GM12878 (cell line): ENCODE data around the gene KIAA0319L. TPM values are rescaled to one million over a fixed set of nuclear protein-coding genes. Genes with fewer than 3 reads are reported as not detected.

Experiments
- ATAC-seq: fragments of 200-7000 bp; cut with Tn5 transposase; 3 replicates; pipeline ENCODE4 v1.9.1; 2020; ENCODE audit warnings: mild to moderate bottlenecking, moderate library complexity
- BruUV-seq: library from RNA; stranded (reverse); fragments of 400-500 nt; replicated peaks from 2 replicates; lab custom pipeline; 2021; lab: Mats Ljungman, UMichigan
- CTCF ChIA-PET: fragments of 300-600 bp; sonication (Branson Sonifier 250); formaldehyde crosslinking; extraction: SDS; loops from one replicate; lab custom pipeline; 2021; ENCODE audit warnings: inconsistent platforms; lab: Yijun Ruan, JAX
- POLR2A ChIA-PET: fragments of 350-600 bp; formaldehyde crosslinking; extraction: SDS; loops from one replicate; lab custom pipeline; 2021; ENCODE audit warnings: inconsistent platforms; lab: Charles Lee
- RAD21 ChIA-PET: fragments of 300-600 bp; sonication (Branson Sonifier 250); formaldehyde crosslinking; loops from one replicate; lab custom pipeline; 2023; ENCODE audit warnings: antibody characterized with exemption; ENCODE audit not compliant: unreplicated experiment; lab: Charles Lee
- SMC1A ChIA-PET: fragments of 300-600 bp; sonication (Branson Sonifier 250); formaldehyde crosslinking; loops from one replicate; lab custom pipeline; 2023; ENCODE audit not compliant: unreplicated experiment, uncharacterized antibody; lab: Charles Lee
- DNase-seq: peaks from one replicate; pipeline ENCODE4 v3.0.0-alpha.2; 2011; ENCODE audit warnings: low read depth, low spot score
- FAIRE-seq: peaks from 3 replicates; lab custom pipeline; 2011; peaks lifted over from hg19 to GRCh38; lab: Jason Lieb, UNC
- H2AFZ ChIP-seq: 2 replicates; pipeline ENCODE4 v1.6.0; 2011; ENCODE audit warnings: low read depth, low read length, control low read depth; ENCODE audit not compliant: control insufficient read depth
- H3K27ac ChIP-seq: 2 replicates; pipeline ENCODE4 v1.5.1; 2011; ENCODE audit warnings: control low read depth; ENCODE audit not compliant: control insufficient read depth, insufficient read depth
- H3K27me3 ChIP-seq, 2 experiments: replicated peaks in 1 of 2; 2 replicates each; pipeline versions ENCODE4 v1.6.0 to v1.6.1; 2011; ENCODE audit warnings: low read length in 1 of 2; ENCODE audit not compliant: control insufficient read depth in 2 of 2, insufficient read depth in 2 of 2
- H3K36me3 ChIP-seq, 2 experiments: 2 replicates each; pipeline ENCODE4 v1.5.1; 2011; ENCODE audit warnings: low read length in 1 of 2; ENCODE audit not compliant: control insufficient read depth in 2 of 2, insufficient read depth in 2 of 2
- H3K4me1 ChIP-seq: 2 replicates; pipeline ENCODE4 v1.6.1; 2011; ENCODE audit warnings: mild to moderate bottlenecking, low read length, moderate library complexity, mixed read lengths; ENCODE audit not compliant: control insufficient read depth, insufficient read depth
- H3K4me2 ChIP-seq: 2 replicates; pipeline ENCODE4 v1.6.0; 2011; ENCODE audit warnings: control low read depth; ENCODE audit not compliant: control insufficient read depth, insufficient read depth
- H3K4me3 ChIP-seq: fragments of 200-600 bp; sonication (generic); 2 replicates; pipeline ENCODE4 v1.5.1; 2016
- H3K79me2 ChIP-seq: 2 replicates; pipeline ENCODE4 v1.6.0; 2011; ENCODE audit warnings: low read length; ENCODE audit not compliant: control insufficient read depth, insufficient read depth
- H3K9ac ChIP-seq: 2 replicates; pipeline ENCODE4 v1.8.0; 2011; ENCODE audit warnings: low read length, control low read depth, mixed read lengths; ENCODE audit not compliant: control insufficient read depth, insufficient read depth
- H3K9me3 ChIP-seq: replicated peaks from 3 replicates; pipeline ENCODE4 v1.5.1; 2011; ENCODE audit warnings: mild to moderate bottlenecking, low read length; ENCODE audit not compliant: control insufficient read depth, insufficient read depth
- H4K20me1 ChIP-seq: 2 replicates; pipeline ENCODE4 v1.6.0; 2011; ENCODE audit not compliant: control insufficient read depth, insufficient read depth
- GABPA ChIP-seq: IDR thresholded peaks from 2 replicates; pipeline ENCODE4 v1.6.1; 2014; ENCODE audit warnings: antibody characterized with exemption, low read depth, mild to moderate bottlenecking, inconsistent platforms
- RB1 ChIP-seq: fragments of 450-650 bp; formaldehyde crosslinking; IDR thresholded peaks from 2 replicates; pipeline ENCODE4 v1.6.1; 2017; ENCODE audit warnings: mild to moderate bottlenecking, borderline replicate concordance
- ZNF24 ChIP-seq: fragments of 450-650 bp; IDR thresholded peaks from 2 replicates; pipeline ENCODE4 v1.6.1; 2017; ENCODE audit warnings: antibody characterized with exemption, mild to moderate bottlenecking
- ZNF384 ChIP-seq: IDR thresholded peaks from 2 replicates; pipeline ENCODE4 v1.6.1; 2012; ENCODE audit warnings: low read depth, mild to moderate bottlenecking, low read length, improper control_type of control experiment, borderline replicate concordance
- WGBS: methylation state at CpG from one replicate; pipeline ENCODE4 v1.1.6; 2016; ENCODE audit warnings: low lambda C conversion rate; ENCODE audit not compliant: insufficient replicate concordance, insufficient coverage; ENCODE audit errors: missing lambda C conversion rate; 5-methylcytosine and 5-hydroxymethylcytosine counted together
- in situ Hi-C: fragments of 300-500 bp; cut with MboI; formaldehyde crosslinking; loops from 9 replicates; pipeline ENCODE4 v1.14.3; 2018; ENCODE audit warnings: mixed read lengths
- intact Hi-C: fragments of 100-400 bp; cut with micrococcal nuclease; formaldehyde crosslinking; loops from one replicate; pipeline ENCODE4 v1.14.2; 2022; ENCODE audit not compliant: unreplicated experiment
- polyA plus RNA-seq, 11 experiments: library from polyadenylated mRNA; depleted of rRNA in 4 of 11; unstranded in 6 of 11; stranded (reverse) in 5 of 11; fragments of >200 nt; fragmentation: Nextera tagmentation in 4 of 11; fragmentation: Illumina TruSeq in 1 of 11; extraction: Ambion mirVana in 4 of 11; extraction: Trizol in 1 of 11; gene quantifications; 1 replicate in 1 of 11; 2 replicates in 10 of 11; pipeline versions ENCODE4 v1.2.1 to v1.2.3, GENCODE V29; 2011 to 2016; ENCODE audit warnings: inconsistent platforms in 2 of 11, missing spikeins in 2 of 11, low read depth in 1 of 11
- total RNA-seq, 4 experiments: library from RNA; depleted of rRNA in 3 of 4; stranded (reverse); fragments of >200 nt in 3 of 4; fragmentation: Illumina TruSeq in 1 of 4; extraction: Trizol in 1 of 4; gene quantifications; 2 replicates each; pipeline versions ENCODE4 v1.2.1 to v1.2.3, GENCODE V29; 2013 to 2021
- TF ChIP-seq, protein P1 (sequence below): IDR thresholded peaks from 2 replicates; pipeline ENCODE4 v1.6.1; 2011; ENCODE audit warnings: borderline replicate concordance, low read depth, mild to moderate bottlenecking, moderate library complexity, low read length; ENCODE audit not compliant: insufficient read depth, poor library complexity, severe bottlenecking

The KIAA0319L gene
- total and polyA plus RNA-seq, 10 of the 15 experiments (the other 5 are each of a cell fraction or from before 2014, with no cell fraction given), result 2.6 to 57.8 (median 25.4) TPM

DNA sequence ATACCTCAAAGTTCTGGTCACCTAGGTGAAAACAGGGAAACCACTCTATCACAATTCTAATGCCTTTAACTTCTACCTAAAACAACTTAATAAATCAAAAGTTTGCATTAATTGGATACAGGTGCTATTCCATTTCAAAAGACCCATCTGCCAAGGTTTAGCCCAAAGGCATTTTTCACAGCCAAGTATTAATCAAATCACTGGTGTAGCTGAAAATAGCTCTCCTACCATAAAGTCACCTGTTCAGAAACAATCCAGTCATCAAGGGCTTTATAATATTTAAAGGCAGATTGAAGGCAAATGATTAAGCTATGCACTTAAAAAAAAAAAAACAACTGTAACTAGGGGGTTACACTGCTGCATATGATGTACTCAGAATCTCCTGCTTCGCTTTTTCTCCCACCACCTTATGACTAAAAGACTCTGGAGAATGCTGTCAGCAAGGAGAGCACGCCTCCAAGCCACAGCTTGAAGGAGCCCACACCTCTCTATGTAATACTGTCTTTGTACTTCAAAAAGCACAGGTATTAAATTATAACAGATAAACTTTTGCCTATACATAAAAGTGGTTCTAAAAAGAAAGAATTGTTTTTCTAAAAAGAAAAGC lies 20.5 kb downstream of the KIAA0319L start:
- FAIRE-seq (no peak), DNase-seq (no peak), ATAC-seq (no peak)
- no peak overlapping the region for H2AFZ ChIP-seq
- H3K4me2 ChIP-seq, result peak overlapping the region; percentile 26
- no peak for TF ChIP-seq ZNF24
- peak; percentile 21; the same call in 1 of the 2 replicates for TF ChIP-seq ZNF384
- no peak for TF ChIP-seq GABPA
- TF ChIP-seq, protein P1, sequence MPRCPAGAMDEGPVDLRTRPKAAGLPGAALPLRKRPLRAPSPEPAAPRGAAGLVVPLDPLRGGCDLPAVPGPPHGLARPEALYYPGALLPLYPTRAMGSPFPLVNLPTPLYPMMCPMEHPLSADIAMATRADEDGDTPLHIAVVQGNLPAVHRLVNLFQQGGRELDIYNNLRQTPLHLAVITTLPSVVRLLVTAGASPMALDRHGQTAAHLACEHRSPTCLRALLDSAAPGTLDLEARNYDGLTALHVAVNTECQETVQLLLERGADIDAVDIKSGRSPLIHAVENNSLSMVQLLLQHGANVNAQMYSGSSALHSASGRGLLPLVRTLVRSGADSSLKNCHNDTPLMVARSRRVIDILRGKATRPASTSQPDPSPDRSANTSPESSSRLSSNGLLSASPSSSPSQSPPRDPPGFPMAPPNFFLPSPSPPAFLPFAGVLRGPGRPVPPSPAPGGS, result no peak
- TF ChIP-seq RB1, result no peak
- WGBS, result 100% methylated on average over 2 of the region's 2 CpGs
- peaks cover 27% of the 10 kb centered on the region for H3K4me1 ChIP-seq
- H3K79me2 ChIP-seq, result peaks cover 49% of the 10 kb centered on the region
- H3K4me3 ChIP-seq, result no peak overlapping the region
- intact Hi-C loops (no loop called here), in situ Hi-C loops (no loop called here)
- H3K27me3 ChIP-seq, result no peaks in the 10 kb centered on the region
- H4K20me1 ChIP-seq, result no peaks in the 10 kb centered on the region
- CTCF ChIA-PET, result interaction anchor here (0.6 to 12.7 kb wide), 14 partner anchors 8 to 684 kb away, joined by 3 to 260 read pairs (median 6); partner anchors contain the start of genes KIAA0319L and NCDN
- SMC1A ChIA-PET, result interaction anchor here (0.6 to 8.8 kb wide), 15 partner anchors 9 to 141 kb away, joined by 3 to 254 read pairs (median 6); partner anchors contain the start of genes KIAA0319L and NCDN
- no peak overlapping the region for H3K9ac ChIP-seq
- RAD21 ChIA-PET, result interaction anchor here (0.8 to 8.4 kb wide), 14 partner anchors 8 to 234 kb away, joined by 3 to 139 read pairs (median 6); partner anchors contain the start of genes KIAA0319L and NCDN
- BruUV-seq, result no TSS peak
- H3K27ac ChIP-seq, result no peak overlapping the region
- POLR2A ChIA-PET, result interaction anchor here (0.5 to 7.3 kb wide), 17 partner anchors 10 to 807 kb away, joined by 3 to 65 read pairs (median 4); partner anchors contain the start of genes KIAA0319L and NCDN
- H3K9me3 ChIP-seq, result peaks cover 12% of the 10 kb centered on the region
- no peaks in the 10 kb centered on the region; a peak in 1 of 4 replicates for H3K36me3 ChIP-seq
